ENCODE results near the gene HPS5.

The HPS5 gene

GRCh38 chr11:18235394-18236334 is 86.3 kb downstream of the HPS5 start:
- no peak for DNase-seq (ENCODE audit: low read depth)

- no peak for DNase-seq (ENCODE audit: low read depth)
These were observed 88.0 kb downstream of the HPS5 start for GRCh38 chr11:18233912-18234311.

GRCh38 chr11:18230859-18231258 is 91.1 kb downstream of the HPS5 start:
- no peak for DNase-seq (ENCODE audit: low read depth)

GRCh38 chr11:18229501-18229900 is 92.4 kb downstream of the HPS5 start:
- DNase-seq (ENCODE audit: low read depth): no peak

All from fibroblast of gingiva (primary cell).